ENCODE measurements around the gene SLC9C1. TPM values are rescaled to one million over a fixed set of nuclear protein-coding genes. Genes with fewer than 3 reads are reported as not detected.

SLC9C1 gene
- total RNA-seq, 1 donor from 2014 or later = 1.3 TPM

DNA sequence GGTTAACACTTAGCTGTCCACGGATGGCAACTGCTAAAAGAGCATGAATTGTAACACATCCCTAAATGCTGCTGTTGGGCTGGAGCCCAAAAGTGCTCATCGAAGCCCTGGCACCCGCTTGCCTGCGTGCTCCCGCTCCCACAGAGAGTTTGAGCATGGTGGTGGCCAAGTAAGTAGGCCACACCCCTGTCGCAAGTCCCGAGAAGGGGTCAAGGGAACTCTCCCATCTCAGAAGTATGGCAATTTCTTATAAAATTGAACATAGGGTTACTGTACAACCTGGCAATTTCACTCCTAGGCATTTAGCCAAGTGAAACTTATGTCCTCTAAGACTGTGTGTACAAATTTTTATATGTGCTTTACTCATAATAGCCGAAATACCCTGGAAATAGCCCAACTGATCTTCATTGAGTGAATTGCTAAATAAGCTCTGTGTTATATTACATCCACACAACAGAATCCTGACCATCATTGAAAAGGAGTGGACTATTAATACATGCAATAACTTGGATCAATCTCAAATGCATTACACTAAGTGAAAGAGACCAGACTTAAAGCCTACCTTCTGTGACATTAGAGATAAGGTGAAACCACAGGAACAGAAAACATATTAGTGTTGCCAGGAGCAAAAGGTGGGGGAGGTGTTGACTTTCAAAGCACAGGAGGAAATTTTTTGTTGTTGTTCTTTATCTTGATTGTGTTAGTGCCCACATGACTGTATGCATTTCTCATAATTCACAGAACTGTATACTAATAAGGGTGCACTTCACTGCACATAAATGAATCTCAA, 159.5 kb downstream of the SLC9C1 start:
- H3K36me3 ChIP-seq = no peaks in the 10 kb centered on the region
- no peak overlapping the region for H3K27ac ChIP-seq (replicated peaks)
- intact Hi-C loops (cut with micrococcal nuclease) = no loop called here
- peaks cover 3% of the 10 kb centered on the region for H3K4me1 ChIP-seq
- no peaks in the 10 kb centered on the region for H3K27me3 ChIP-seq (ENCODE audit: low read depth)
- no peaks in the 10 kb centered on the region for H3K9me3 ChIP-seq (replicated peaks)
- no peak overlapping the region for H3K4me3 ChIP-seq
- DNase-seq = no peak
- TF ChIP-seq CTCF (IDR thresholded peaks at IDR 0.05; ENCODE audit: borderline replicate concordance) = no peak

GRCh38 chr3:112133626-112134334, 160.2 kb downstream of the SLC9C1 start:
- Histone ChIP-seq H3K4me3 (no peak overlapping the region), H3K36me3 (no peaks in the 10 kb centered on the region), H3K27me3 (ENCODE audit: low read depth) (no peaks in the 10 kb centered on the region), H3K27ac (replicated peaks) (no peak overlapping the region), H3K4me1 (peaks cover 3% of the 10 kb centered on the region), H3K9me3 (replicated peaks) (no peaks in the 10 kb centered on the region)
- no peak for TF ChIP-seq CTCF (IDR thresholded peaks at IDR 0.05; ENCODE audit: borderline replicate concordance)
- intact Hi-C loops (cut with micrococcal nuclease) = no loop called here
- DNase-seq = no peak

DNA sequence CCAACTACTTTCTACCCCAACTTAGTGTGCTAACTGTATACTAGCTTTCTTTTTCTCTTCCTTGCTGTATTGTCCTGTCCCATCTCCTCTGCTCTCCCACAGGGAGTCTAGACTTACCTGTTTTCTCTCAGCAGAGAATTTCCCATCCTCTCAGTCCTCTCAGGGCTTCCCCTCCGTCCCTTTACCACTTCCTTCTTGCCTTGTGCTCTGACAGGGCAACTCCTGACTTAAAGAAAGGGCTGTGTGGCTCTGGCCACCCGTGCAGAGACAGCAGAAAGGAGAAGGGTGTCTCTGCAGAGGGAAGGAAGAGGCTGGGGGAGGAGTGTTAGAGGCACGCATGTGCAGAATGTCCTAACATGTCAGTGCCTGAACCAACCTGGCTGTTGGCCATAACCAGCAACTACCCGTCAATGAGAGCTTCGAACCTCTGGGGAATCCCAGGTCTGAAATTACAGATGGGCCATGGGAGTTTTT, 161.0 kb downstream of the SLC9C1 start, which contains the start of gene GCSAM:
GCSAM (minus strand) TSS at position 274 of the 474 bp plus-strand sequence; CDS start at position 146, 128 bp downstream.
- TF ChIP-seq CTCF (IDR thresholded peaks at IDR 0.05; ENCODE audit: borderline replicate concordance) = no peak
- intact Hi-C loops (cut with micrococcal nuclease) = no loop called here
- DNase-seq = peak; percentile 35
- H3K4me1 ChIP-seq = peaks cover 5% of the 10 kb centered on the region
- H3K27ac ChIP-seq (replicated peaks) = no peak within 1 kb of the TSS
- no peaks in the 10 kb centered on the region for H3K36me3 ChIP-seq
- H3K27me3 ChIP-seq (ENCODE audit: low read depth) = no peaks in the 10 kb centered on the region
- no peak within 1 kb of the TSS for H3K4me3 ChIP-seq
- H3K9me3 ChIP-seq (replicated peaks) = no peaks in the 10 kb centered on the region

- no peak for DNase-seq
- no peak for TF ChIP-seq CTCF (IDR thresholded peaks at IDR 0.05; ENCODE audit: borderline replicate concordance)
- H3K27me3 ChIP-seq (ENCODE audit: low read depth) = no peaks in the 10 kb centered on the region
- no peak overlapping the region for H3K4me3 ChIP-seq
- H3K9me3 ChIP-seq (replicated peaks) = no peaks in the 10 kb centered on the region
- no peak overlapping the region for H3K27ac ChIP-seq (replicated peaks)
- H3K36me3 ChIP-seq = no peaks in the 10 kb centered on the region
- H3K4me1 ChIP-seq = peaks cover 10% of the 10 kb centered on the region
- intact Hi-C loops (cut with micrococcal nuclease) = no loop called here
These were observed 161.5 kb downstream of the SLC9C1 start for GRCh38 chr3:112132554-112132953.

- Histone ChIP-seq H3K9me3 (replicated peaks) (no peaks in the 10 kb centered on the region), H3K4me1 (peaks cover 14% of the 10 kb centered on the region), H3K27me3 (ENCODE audit: low read depth) (no peaks in the 10 kb centered on the region), H3K27ac (replicated peaks) (no peak overlapping the region), H3K4me3 (no peak overlapping the region), H3K36me3 (no peaks in the 10 kb centered on the region)
- intact Hi-C loops (cut with micrococcal nuclease) = no loop called here
- no peak for DNase-seq
- no peak for TF ChIP-seq CTCF (IDR thresholded peaks at IDR 0.05; ENCODE audit: borderline replicate concordance)
These were observed 161.9 kb downstream of the SLC9C1 start for GRCh38 chr3:112132088-112132487.

Measured in left ventricle myocardium inferior (tissue), 1 donor.